GM12878 (cell line): ENCODE results near the gene SPAM1. TPM values are rescaled to one million over a fixed set of nuclear protein-coding genes. Genes with fewer than 3 reads are reported as not detected.
A peak's percentile ranks its signal among the peaks of the same experiment; 100 is the strongest.

Experiments
- ATAC-seq: fragments of 200-7000 bp; cut with Tn5 transposase; 3 replicates; pipeline ENCODE4 v1.9.1; 2020; ENCODE audit warnings: mild to moderate bottlenecking, moderate library complexity
- BruUV-seq: library from RNA; stranded (reverse); fragments of 400-500 nt; replicated peaks from 2 replicates; lab custom pipeline; 2021; lab: Mats Ljungman, UMichigan
- CTCF ChIA-PET: fragments of 300-600 bp; sonication (Branson Sonifier 250); formaldehyde crosslinking; extraction: SDS; loops from one replicate; lab custom pipeline; 2021; ENCODE audit warnings: inconsistent platforms; lab: Yijun Ruan, JAX
- POLR2A ChIA-PET: fragments of 350-600 bp; formaldehyde crosslinking; extraction: SDS; loops from one replicate; lab custom pipeline; 2021; ENCODE audit warnings: inconsistent platforms; lab: Charles Lee
- RAD21 ChIA-PET: fragments of 300-600 bp; sonication (Branson Sonifier 250); formaldehyde crosslinking; loops from one replicate; lab custom pipeline; 2023; ENCODE audit warnings: antibody characterized with exemption; ENCODE audit not compliant: unreplicated experiment; lab: Charles Lee
- SMC1A ChIA-PET: fragments of 300-600 bp; sonication (Branson Sonifier 250); formaldehyde crosslinking; loops from one replicate; lab custom pipeline; 2023; ENCODE audit not compliant: unreplicated experiment, uncharacterized antibody; lab: Charles Lee
- DNase-seq: peaks from one replicate; pipeline ENCODE4 v3.0.0-alpha.2; 2011; ENCODE audit warnings: low read depth, low spot score
- FAIRE-seq: peaks from 3 replicates; lab custom pipeline; 2011; peaks lifted over from hg19 to GRCh38; lab: Jason Lieb, UNC
- H2AFZ ChIP-seq: 2 replicates; pipeline ENCODE4 v1.6.0; 2011; ENCODE audit warnings: low read depth, low read length, control low read depth; ENCODE audit not compliant: control insufficient read depth
- H3K27ac ChIP-seq: 2 replicates; pipeline ENCODE4 v1.5.1; 2011; ENCODE audit warnings: control low read depth; ENCODE audit not compliant: control insufficient read depth, insufficient read depth
- H3K27me3 ChIP-seq, 2 experiments: replicated peaks in 1 of 2; 2 replicates each; pipeline versions ENCODE4 v1.6.0 to v1.6.1; 2011; ENCODE audit warnings: low read length in 1 of 2; ENCODE audit not compliant: control insufficient read depth in 2 of 2, insufficient read depth in 2 of 2
- H3K36me3 ChIP-seq, 2 experiments: 2 replicates each; pipeline ENCODE4 v1.5.1; 2011; ENCODE audit warnings: low read length in 1 of 2; ENCODE audit not compliant: control insufficient read depth in 2 of 2, insufficient read depth in 2 of 2
- H3K4me1 ChIP-seq: 2 replicates; pipeline ENCODE4 v1.6.1; 2011; ENCODE audit warnings: mild to moderate bottlenecking, low read length, moderate library complexity, mixed read lengths; ENCODE audit not compliant: control insufficient read depth, insufficient read depth
- H3K4me2 ChIP-seq: 2 replicates; pipeline ENCODE4 v1.6.0; 2011; ENCODE audit warnings: control low read depth; ENCODE audit not compliant: control insufficient read depth, insufficient read depth
- H3K4me3 ChIP-seq: fragments of 200-600 bp; sonication (generic); 2 replicates; pipeline ENCODE4 v1.5.1; 2016
- H3K79me2 ChIP-seq: 2 replicates; pipeline ENCODE4 v1.6.0; 2011; ENCODE audit warnings: low read length; ENCODE audit not compliant: control insufficient read depth, insufficient read depth
- H3K9ac ChIP-seq: 2 replicates; pipeline ENCODE4 v1.8.0; 2011; ENCODE audit warnings: low read length, control low read depth, mixed read lengths; ENCODE audit not compliant: control insufficient read depth, insufficient read depth
- H3K9me3 ChIP-seq: replicated peaks from 3 replicates; pipeline ENCODE4 v1.5.1; 2011; ENCODE audit warnings: mild to moderate bottlenecking, low read length; ENCODE audit not compliant: control insufficient read depth, insufficient read depth
- H4K20me1 ChIP-seq: 2 replicates; pipeline ENCODE4 v1.6.0; 2011; ENCODE audit not compliant: control insufficient read depth, insufficient read depth
- ATF7 ChIP-seq: fragments of 450-650 bp; IDR thresholded peaks from 2 replicates; pipeline ENCODE4 v1.6.1; 2016; ENCODE audit warnings: low read depth, mild to moderate bottlenecking
- FOS ChIP-seq: IDR thresholded peaks from 3 replicates; pipeline ENCODE4 v1.6.1; 2011; ENCODE audit warnings: borderline replicate concordance; ENCODE audit not compliant: insufficient read length; ENCODE audit errors: extremely low read depth
- IKZF2 ChIP-seq, 2 experiments: fragments of 450-650 bp; IDR thresholded peaks; 2 replicates each; pipeline ENCODE4 v1.6.1; 2017; ENCODE audit warnings: mild to moderate bottlenecking in 2 of 2, moderate library complexity in 2 of 2
- MTA2 ChIP-seq: fragments of 450-650 bp; IDR thresholded peaks from 2 replicates; pipeline ENCODE4 v1.6.1; 2016; ENCODE audit warnings: low read depth, mild to moderate bottlenecking, moderate library complexity
- MTA3 ChIP-seq: IDR thresholded peaks from 2 replicates; pipeline ENCODE4 v1.6.1; 2012; ENCODE audit warnings: low read length, inconsistent platforms, borderline replicate concordance
- NFXL1 ChIP-seq: fragments of 450-650 bp; IDR thresholded peaks from 2 replicates; pipeline ENCODE4 v1.6.1; 2017; ENCODE audit warnings: antibody characterized with exemption, mild to moderate bottlenecking, borderline replicate concordance
- SMAD1 ChIP-seq: fragments of 450-650 bp; IDR thresholded peaks from 2 replicates; pipeline ENCODE4 v1.6.1; 2018; ENCODE audit warnings: mild to moderate bottlenecking, low read depth; ENCODE audit not compliant: partially characterized antibody
- ZNF384 ChIP-seq: IDR thresholded peaks from 2 replicates; pipeline ENCODE4 v1.6.1; 2012; ENCODE audit warnings: low read depth, mild to moderate bottlenecking, low read length, improper control_type of control experiment, borderline replicate concordance
- ZZZ3 ChIP-seq: IDR thresholded peaks from 2 replicates; pipeline ENCODE4 v1.6.1; 2011; ENCODE audit warnings: low read depth; ENCODE audit not compliant: control insufficient read depth, insufficient read length
- WGBS: methylation state at CpG from one replicate; pipeline ENCODE4 v1.1.6; 2016; ENCODE audit warnings: low lambda C conversion rate; ENCODE audit not compliant: insufficient replicate concordance, insufficient coverage; ENCODE audit errors: missing lambda C conversion rate; 5-methylcytosine and 5-hydroxymethylcytosine counted together
- in situ Hi-C: fragments of 300-500 bp; cut with MboI; formaldehyde crosslinking; loops from 9 replicates; pipeline ENCODE4 v1.14.3; 2018; ENCODE audit warnings: mixed read lengths
- intact Hi-C: fragments of 100-400 bp; cut with micrococcal nuclease; formaldehyde crosslinking; loops from one replicate; pipeline ENCODE4 v1.14.2; 2022; ENCODE audit not compliant: unreplicated experiment
- polyA plus RNA-seq, 11 experiments: library from polyadenylated mRNA; depleted of rRNA in 4 of 11; unstranded in 6 of 11; stranded (reverse) in 5 of 11; fragments of >200 nt; fragmentation: Nextera tagmentation in 4 of 11; fragmentation: Illumina TruSeq in 1 of 11; extraction: Ambion mirVana in 4 of 11; extraction: Trizol in 1 of 11; gene quantifications; 1 replicate in 1 of 11; 2 replicates in 10 of 11; pipeline versions ENCODE4 v1.2.1 to v1.2.3, GENCODE V29; 2011 to 2016; ENCODE audit warnings: inconsistent platforms in 2 of 11, missing spikeins in 2 of 11, low read depth in 1 of 11
- total RNA-seq, 4 experiments: library from RNA; depleted of rRNA in 3 of 4; stranded (reverse); fragments of >200 nt in 3 of 4; fragmentation: Illumina TruSeq in 1 of 4; extraction: Trizol in 1 of 4; gene quantifications; 2 replicates each; pipeline versions ENCODE4 v1.2.1 to v1.2.3, GENCODE V29; 2013 to 2021
- TF ChIP-seq, protein P1 (sequence below): fragments of 450-650 bp; IDR thresholded peaks from 2 replicates; pipeline ENCODE4 v1.6.1; 2017; ENCODE audit warnings: low read depth, mild to moderate bottlenecking, moderate library complexity

SPAM1 gene
- total and polyA plus RNA-seq, 10 of the 15 experiments (the other 5 are each of a cell fraction or from before 2014, with no cell fraction given) = not detected

GRCh38 chr7:123961771-123962170, 36.7 kb downstream of the SPAM1 start:
- Histone ChIP-seq H4K20me1 (no peaks in the 10 kb centered on the region), H3K27ac (no peak overlapping the region), H3K9ac (no peak overlapping the region), H3K4me2 (no peak overlapping the region), H3K79me2 (no peaks in the 10 kb centered on the region), H3K4me1 (no peaks in the 10 kb centered on the region), H3K4me3 (no peak overlapping the region), H3K27me3 (no peaks in the 10 kb centered on the region; a peak in 1 of 4 replicates), H2AFZ (no peak overlapping the region), H3K9me3 (no peaks in the 10 kb centered on the region), H3K36me3 (no peaks in the 10 kb centered on the region)
- ATAC-seq (peak; percentile 85), DNase-seq (no peak), FAIRE-seq (no peak)
- TF ChIP-seq MTA2 = 0 out of 2 replicates have a peak, but pooled peaks have one; percentile 32
- no peak for TF ChIP-seq NFXL1
- no peak for TF ChIP-seq MTA3
- TF ChIP-seq ZNF384 = no peak
- peak; percentile 14 to 25; a peak in 2 of 4 replicates for TF ChIP-seq IKZF2 (IDR thresholded peaks at IDR 0.05)
- TF ChIP-seq, protein P1, sequence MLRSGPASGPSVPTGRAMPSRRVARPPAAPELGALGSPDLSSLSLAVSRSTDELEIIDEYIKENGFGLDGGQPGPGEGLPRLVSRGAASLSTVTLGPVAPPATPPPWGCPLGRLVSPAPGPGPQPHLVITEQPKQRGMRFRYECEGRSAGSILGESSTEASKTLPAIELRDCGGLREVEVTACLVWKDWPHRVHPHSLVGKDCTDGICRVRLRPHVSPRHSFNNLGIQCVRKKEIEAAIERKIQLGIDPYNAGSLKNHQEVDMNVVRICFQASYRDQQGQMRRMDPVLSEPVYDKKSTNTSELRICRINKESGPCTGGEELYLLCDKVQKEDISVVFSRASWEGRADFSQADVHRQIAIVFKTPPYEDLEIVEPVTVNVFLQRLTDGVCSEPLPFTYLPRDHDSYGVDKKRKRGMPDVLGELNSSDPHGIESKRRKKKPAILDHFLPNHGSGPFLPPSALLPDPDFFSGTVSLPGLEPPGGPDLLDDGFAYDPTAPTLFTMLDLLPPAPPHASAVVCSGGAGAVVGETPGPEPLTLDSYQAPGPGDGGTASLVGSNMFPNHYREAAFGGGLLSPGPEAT = peak; percentile 17; the same call in 1 of the 2 replicates
- peak; percentile 64 for TF ChIP-seq ATF7
- TF ChIP-seq ZZZ3 = no peak
- TF ChIP-seq FOS = no peak
- no peak for TF ChIP-seq SMAD1
- ChIA-PET POLR2A (no interaction called here), RAD21 (no interaction called here), SMC1A (no interaction called here), CTCF (no interaction called here)
- 9% methylated on average over 6 of the region's 6 CpGs for WGBS
- BruUV-seq = no TSS peak
- in situ Hi-C loops (no loop called here), intact Hi-C loops (no loop called here)
